ENCODE measurements around the gene CXCR5. TPM values are rescaled to one million over a fixed set of nuclear protein-coding genes. Genes with fewer than 3 reads are reported as not detected.

The CXCR5 gene
- total and polyA plus RNA-seq, 10 of the 15 experiments (the other 5 are each of a cell fraction or from before 2014, with no cell fraction given) = 0.03 to 0.63 (median 0.25) TPM

GRCh38 chr11:118921929-118922744 lies 38.4 kb downstream of the CXCR5 start:
- ChIA-PET POLR2A (interaction anchor here (1.0 to 6.3 kb wide), 2 partner anchors 10 to 11 kb away, joined by 4 to 105 read pairs; no protein-coding TSS in a partner anchor), SMC1A (ENCODE audit: uncharacterized antibody, unreplicated experiment) (interaction anchor here (0.5 to 12.9 kb wide), 5 partner anchors 10 to 232 kb away, joined by 3 to 185 read pairs (median 3); no protein-coding TSS in a partner anchor), CTCF (interaction anchor here (1.0 to 11.6 kb wide), 4 partner anchors 11 to 152 kb away, joined by 3 to 330 read pairs (median 6); no protein-coding TSS in a partner anchor), RAD21 (ENCODE audit: unreplicated experiment) (interaction anchor here (0.7 to 8.8 kb wide), 6 partner anchors 10 to 228 kb away, joined by 3 to 169 read pairs (median 4); partner anchors contain the start of gene DDX6)
- Histone ChIP-seq H3K4me2 (ENCODE audit: control insufficient read depth, insufficient read depth) (peak overlapping the region; percentile 97), H3K4me3 (0 out of 2 replicates have a peak overlapping the region, but pooled peaks have one; percentile 36), H3K36me3 (ENCODE audit: control insufficient read depth in 2 of 2, insufficient read depth in 2 of 2, low read length in 1 of 2) (no peaks in the 10 kb centered on the region), H3K9ac (ENCODE audit: control insufficient read depth, insufficient read depth, low read length) (no peak overlapping the region), H3K4me1 (ENCODE audit: control insufficient read depth, insufficient read depth, low read length) (peaks cover 13% of the 10 kb centered on the region), H2AFZ (ENCODE audit: control insufficient read depth, low read depth, low read length) (no peak overlapping the region), H3K27me3 (replicated peaks in 1 of 2; ENCODE audit: control insufficient read depth in 2 of 2, insufficient read depth in 2 of 2, low read length in 1 of 2) (no peaks in the 10 kb centered on the region), H4K20me1 (ENCODE audit: control insufficient read depth, insufficient read depth) (no peaks in the 10 kb centered on the region), H3K9me3 (replicated peaks; ENCODE audit: control insufficient read depth, insufficient read depth, low read length) (no peaks in the 10 kb centered on the region), H3K79me2 (ENCODE audit: control insufficient read depth, insufficient read depth, low read length) (peaks cover 39% of the 10 kb centered on the region), H3K27ac (ENCODE audit: control insufficient read depth, insufficient read depth) (no peak overlapping the region)
- DNase-seq (ENCODE audit: low read depth, low spot score) (no peak), FAIRE-seq (no peak), ATAC-seq (no peak)
- whole genome bisulfite sequencing (ENCODE audit: insufficient coverage, insufficient replicate concordance, low lambda C conversion rate, missing lambda C conversion rate) = 64% methylated on average over 20 of the region's 20 CpGs
- in situ Hi-C loops (cut with MboI) (no loop called here), intact Hi-C loops (cut with micrococcal nuclease; ENCODE audit: unreplicated experiment) (no loop called here)
- BruUV-seq (replicated peaks) = no TSS peak
- TF ChIP-seq TBL1XR1 (IDR thresholded peaks at IDR 0.05; ENCODE audit: low read depth, low read length) = no peak
- TF ChIP-seq GATAD2B (conservative IDR thresholded peaks at IDR 0.05; ENCODE audit: low read depth) = no peak
- no peak for TF ChIP-seq KLF5 (IDR thresholded peaks at IDR 0.05; ENCODE audit: partially characterized antibody)
- TF ChIP-seq HDAC6 (IDR thresholded peaks at IDR 0.05; ENCODE audit: unreplicated experiment) = no peak
- TF ChIP-seq HCFC1 (IDR thresholded peaks at IDR 0.05; ENCODE audit: low read length) = no peak
- no peak for TF ChIP-seq CREB1 (IDR thresholded peaks at IDR 0.05; ENCODE audit: low read depth)
- no peak for TF ChIP-seq ESRRA (IDR thresholded peaks at IDR 0.05; ENCODE audit: low read length)
- TF ChIP-seq PML (IDR thresholded peaks at IDR 0.05; ENCODE audit: low read length) = no peak
- no peak for TF ChIP-seq MXI1 (IDR thresholded peaks at IDR 0.05; ENCODE audit: low read depth, low read length)
- no peak for TF ChIP-seq SIX5 (IDR thresholded peaks at IDR 0.05; ENCODE audit: low read depth, low read length, severe bottlenecking)
- no peak for TF ChIP-seq EGR1 (IDR thresholded peaks at IDR 0.05; ENCODE audit: borderline replicate concordance in 1 of 2, low read depth in 2 of 2, low read length in 2 of 2)
- no peak for TF ChIP-seq IKZF2 (IDR thresholded peaks at IDR 0.05)
- TF ChIP-seq CREM (IDR thresholded peaks at IDR 0.05; ENCODE audit: low read depth) = no peak
- no peak for TF ChIP-seq PKNOX1 (IDR thresholded peaks at IDR 0.05)
- TF ChIP-seq ZNF217 (IDR thresholded peaks at IDR 0.05) = no peak
- TF ChIP-seq CHD4 (IDR thresholded peaks at IDR 0.05) = no peak
